Glutamatergic neuron (in vitro differentiated cells): ENCODE results near the gene ORM2. TPM values are rescaled to one million over a fixed set of nuclear protein-coding genes. Genes with fewer than 3 reads are reported as not detected.
"Not testable (repeated sequence)": the region's sequence is repeated elsewhere in the genome, so short reads cannot be mapped to it uniquely, and the experiment has no call there.

ENCODE experiments used
- DNase-seq: peaks from one replicate; pipeline ENCODE4 v3.0.0; 2022
- H3K27ac Mint-ChIP-seq: one replicate; pipeline ENCODE4 v1.8.0; 2020; ENCODE audit warnings: mild to moderate bottlenecking, mixed read lengths, inconsistent platforms; ENCODE audit not compliant: unreplicated experiment
- H3K27me3 Mint-ChIP-seq: one replicate; pipeline ENCODE4 v1.8.0; 2020; ENCODE audit warnings: mild to moderate bottlenecking, moderate library complexity, mixed read lengths, inconsistent platforms; ENCODE audit not compliant: unreplicated experiment
- H3K36me3 Mint-ChIP-seq: one replicate; pipeline ENCODE4 v1.8.0; 2020; ENCODE audit warnings: mild to moderate bottlenecking, mixed read lengths, inconsistent platforms; ENCODE audit not compliant: unreplicated experiment
- H3K4me1 Mint-ChIP-seq: one replicate; pipeline ENCODE4 v1.8.0; 2020; ENCODE audit warnings: mild to moderate bottlenecking, low read depth, mixed read lengths, inconsistent platforms; ENCODE audit not compliant: unreplicated experiment
- H3K4me3 Mint-ChIP-seq: one replicate; pipeline ENCODE4 v1.8.0; 2020; ENCODE audit warnings: mild to moderate bottlenecking, mixed read lengths, inconsistent platforms; ENCODE audit not compliant: unreplicated experiment
- H3K9me3 Mint-ChIP-seq: one replicate; pipeline ENCODE4 v1.8.0; 2020; ENCODE audit warnings: mild to moderate bottlenecking, moderate library complexity, mixed read lengths, inconsistent platforms; ENCODE audit not compliant: unreplicated experiment
- long read RNA-seq: library from polyadenylated mRNA; unstranded; transcript quantifications from one replicate; pipeline ENCODE4 v2.0.0, GENCODE V29; 2020; ENCODE audit not compliant: unreplicated experiment
- total RNA-seq: library from RNA; stranded (reverse); fragmentation: NEBNext Ultra II Directional; extraction: Animal tissue kit (Norgen Biotek cat#: 25700); gene quantifications from one replicate; pipeline ENCODE4 v1.2.1, GENCODE V29; 2021; ENCODE audit not compliant: unreplicated experiment
- TF ChIP-seq, protein P1 (sequence below): fragments of 200-600 bp; sonication (generic); IDR thresholded peaks from one replicate; pipeline ENCODE4 v1.5.0; 2021; ENCODE audit not compliant: partially characterized antibody, unreplicated experiment

The ORM2 gene
- total RNA-seq = not detected
- long read RNA-seq = 0 reads

- H3K27ac Mint-ChIP-seq, H3K9me3 Mint-ChIP-seq, H3K4me1 Mint-ChIP-seq, H3K4me3 Mint-ChIP-seq, H3K27me3 Mint-ChIP-seq, DNase-seq, H3K36me3 Mint-ChIP-seq: not testable (repeated sequence)
Observed at GRCh38 chr9:114329625-114330022, at the start of gene ORM2. Gene ORM2 (plus strand): TSS chr9:114329869. CDS start chr9:114329905, 36 bp downstream.

- H3K4me3 Mint-ChIP-seq = peak overlapping the region; percentile 20
- H3K4me1 Mint-ChIP-seq = peaks cover 10% of the 10 kb centered on the region
- no peaks in the 10 kb centered on the region for H3K36me3 Mint-ChIP-seq
- H3K9me3 Mint-ChIP-seq = peaks cover 3% of the 10 kb centered on the region
- TF ChIP-seq, protein P1, sequence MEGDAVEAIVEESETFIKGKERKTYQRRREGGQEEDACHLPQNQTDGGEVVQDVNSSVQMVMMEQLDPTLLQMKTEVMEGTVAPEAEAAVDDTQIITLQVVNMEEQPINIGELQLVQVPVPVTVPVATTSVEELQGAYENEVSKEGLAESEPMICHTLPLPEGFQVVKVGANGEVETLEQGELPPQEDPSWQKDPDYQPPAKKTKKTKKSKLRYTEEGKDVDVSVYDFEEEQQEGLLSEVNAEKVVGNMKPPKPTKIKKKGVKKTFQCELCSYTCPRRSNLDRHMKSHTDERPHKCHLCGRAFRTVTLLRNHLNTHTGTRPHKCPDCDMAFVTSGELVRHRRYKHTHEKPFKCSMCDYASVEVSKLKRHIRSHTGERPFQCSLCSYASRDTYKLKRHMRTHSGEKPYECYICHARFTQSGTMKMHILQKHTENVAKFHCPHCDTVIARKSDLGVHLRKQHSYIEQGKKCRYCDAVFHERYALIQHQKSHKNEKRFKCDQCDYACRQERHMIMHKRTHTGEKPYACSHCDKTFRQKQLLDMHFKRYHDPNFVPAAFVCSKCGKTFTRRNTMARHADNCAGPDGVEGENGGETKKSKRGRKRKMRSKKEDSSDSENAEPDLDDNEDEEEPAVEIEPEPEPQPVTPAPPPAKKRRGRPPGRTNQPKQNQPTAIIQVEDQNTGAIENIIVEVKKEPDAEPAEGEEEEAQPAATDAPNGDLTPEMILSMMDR = no peak
- no peak for DNase-seq
- peaks cover 4% of the 10 kb centered on the region for H3K27me3 Mint-ChIP-seq
- H3K27ac Mint-ChIP-seq = no peak overlapping the region
Observed at GRCh38 chr9:114280636-114281472, 48.8 kb upstream of the ORM2 start.

DNA sequence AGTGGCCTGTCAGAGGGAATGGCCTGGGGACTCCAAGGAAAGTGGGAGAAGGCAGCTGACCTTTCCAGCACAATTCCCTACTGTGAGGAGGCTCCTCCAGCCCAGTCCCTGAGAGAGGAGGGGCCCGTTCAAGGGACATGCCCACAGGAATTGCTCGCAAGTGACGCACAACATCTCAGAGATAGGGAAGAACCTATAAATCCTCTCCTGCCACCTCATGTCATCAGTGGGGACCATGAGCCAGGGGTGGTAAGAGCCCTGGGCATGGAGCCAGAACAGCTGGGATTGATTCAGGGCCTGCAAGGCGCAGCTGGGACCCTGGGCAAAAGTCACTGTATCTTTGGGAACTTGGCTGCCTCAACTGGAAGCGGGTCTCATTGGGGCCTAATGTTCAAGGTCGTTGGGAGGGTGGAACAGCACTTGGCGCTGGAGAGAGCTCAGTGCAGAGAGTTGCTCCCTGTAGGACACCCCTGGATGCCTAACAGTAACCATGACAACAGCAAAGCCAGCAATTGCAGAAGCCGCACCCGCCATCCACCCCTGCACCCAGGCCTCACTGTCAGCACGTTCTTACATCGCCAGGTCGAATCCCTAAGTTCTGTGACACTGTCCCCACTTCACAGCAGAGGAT lies 48.1 kb upstream of the ORM2 start:
- peak; percentile 6 for DNase-seq

DNA sequence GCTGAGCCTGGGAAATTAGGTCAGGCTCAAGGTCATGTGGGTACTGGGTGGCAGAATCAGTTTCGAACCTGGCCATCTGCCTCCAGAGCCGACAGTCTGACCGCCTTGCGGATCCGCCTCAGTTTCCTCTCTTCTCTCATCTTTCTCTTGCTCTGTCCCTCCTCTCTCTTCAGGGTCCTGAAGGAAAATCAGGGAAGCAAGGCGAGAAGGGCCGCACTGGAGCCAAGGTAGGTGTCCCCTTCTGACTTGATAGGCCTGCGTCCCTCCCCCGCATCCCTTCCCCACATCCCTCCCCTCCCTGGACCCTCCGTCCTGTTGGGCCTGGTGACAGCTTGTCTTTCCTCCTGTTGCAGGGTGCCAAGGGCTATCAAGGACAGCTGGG lies 47.6 kb upstream of the ORM2 start:
- H3K4me1 Mint-ChIP-seq = peaks cover 16% of the 10 kb centered on the region
- DNase-seq = peak; percentile 10
- no peak overlapping the region for H3K27ac Mint-ChIP-seq
- TF ChIP-seq, protein P1 = no peak
- H3K27me3 Mint-ChIP-seq = peaks cover 1% of the 10 kb centered on the region
- peaks cover 3% of the 10 kb centered on the region for H3K9me3 Mint-ChIP-seq
- H3K36me3 Mint-ChIP-seq = no peaks in the 10 kb centered on the region
- no peak overlapping the region for H3K4me3 Mint-ChIP-seq

More for the DNA sequence above, 48.1 kb upstream of the ORM2 start:
- H3K36me3 Mint-ChIP-seq = no peaks in the 10 kb centered on the region
- H3K27me3 Mint-ChIP-seq = peaks cover 4% of the 10 kb centered on the region
- TF ChIP-seq, protein P1 = no peak
- no peak overlapping the region for H3K27ac Mint-ChIP-seq
- no peak overlapping the region for H3K4me3 Mint-ChIP-seq
- H3K4me1 Mint-ChIP-seq = peaks cover 14% of the 10 kb centered on the region
- peaks cover 3% of the 10 kb centered on the region for H3K9me3 Mint-ChIP-seq

GRCh38 chr9:114282507-114282906 lies 47.2 kb upstream of the ORM2 start:
- Mint-ChIP-seq H3K9me3 (peaks cover 3% of the 10 kb centered on the region), H3K36me3 (no peaks in the 10 kb centered on the region), H3K27me3 (peaks cover 1% of the 10 kb centered on the region), H3K27ac (no peak overlapping the region), H3K4me3 (no peak overlapping the region), H3K4me1 (peaks cover 19% of the 10 kb centered on the region)
- TF ChIP-seq, protein P1 = no peak
- peak; percentile 6 for DNase-seq
